ENCODE results near the gene CLDN24.

Gene CLDN24

GRCh38 chr4:183322326-183322725 lies at the start of gene CLDN24:
CLDN24 (minus strand) TSS chr4:183322426; CDS start chr4:183322426, 0 bp downstream.
- DNase-seq (ENCODE audit: low read depth, low spot score) = no peak

GRCh38 chr4:183370786-183371185 lies 48.6 kb upstream of the CLDN24 start:
- DNase-seq (ENCODE audit: low read depth, low spot score) = no peak

GRCh38 chr4:183369073-183369472 lies 46.8 kb upstream of the CLDN24 start:
- no peak for DNase-seq (ENCODE audit: low read depth, low spot score)

- no peak for DNase-seq (ENCODE audit: low read depth, low spot score)
Measured at GRCh38 chr4:183366206-183366835, 44.1 kb upstream of the CLDN24 start.

GRCh38 chr4:183364025-183364424 lies 41.8 kb upstream of the CLDN24 start:
- DNase-seq (ENCODE audit: low read depth, low spot score) = no peak

- DNase-seq (ENCODE audit: low read depth, low spot score) = no peak
Measured at GRCh38 chr4:183362916-183363542, 40.8 kb upstream of the CLDN24 start.

- no peak for DNase-seq (ENCODE audit: low read depth, low spot score)
Measured at GRCh38 chr4:183362036-183362435, 39.8 kb upstream of the CLDN24 start.

GRCh38 chr4:183360161-183360919 lies 38.1 kb upstream of the CLDN24 start:
- DNase-seq (ENCODE audit: low read depth, low spot score) = no peak

- DNase-seq (ENCODE audit: low read depth, low spot score) = no peak
Measured at GRCh38 chr4:183358215-183358755, 36.1 kb upstream of the CLDN24 start.

- no peak for DNase-seq (ENCODE audit: low read depth, low spot score)
Measured at GRCh38 chr4:183356931-183357675, 34.9 kb upstream of the CLDN24 start.

- DNase-seq (ENCODE audit: low read depth, low spot score) = no peak
Measured at GRCh38 chr4:183356173-183356830, 34.1 kb upstream of the CLDN24 start.

GRCh38 chr4:183355405-183355804 lies 33.2 kb upstream of the CLDN24 start:
- no peak for DNase-seq (ENCODE audit: low read depth, low spot score)

- no peak for DNase-seq (ENCODE audit: low read depth, low spot score)
Measured at GRCh38 chr4:183354219-183354618, 32.0 kb upstream of the CLDN24 start.

- no peak for DNase-seq (ENCODE audit: low read depth, low spot score)
Measured at GRCh38 chr4:183353557-183353956, 31.3 kb upstream of the CLDN24 start.

- DNase-seq (ENCODE audit: low read depth, low spot score) = no peak
Measured at GRCh38 chr4:183352546-183352945, 30.3 kb upstream of the CLDN24 start.

- no peak for DNase-seq (ENCODE audit: low read depth, low spot score)
Measured at GRCh38 chr4:183350317-183351071, 28.3 kb upstream of the CLDN24 start.

- DNase-seq (ENCODE audit: low read depth, low spot score) = no peak
Measured at GRCh38 chr4:183349673-183350072, 27.4 kb upstream of the CLDN24 start.

- DNase-seq (ENCODE audit: low read depth, low spot score) = no peak
Measured at GRCh38 chr4:183348706-183349659, 26.8 kb upstream of the CLDN24 start.

- DNase-seq (ENCODE audit: low read depth, low spot score) = no peak
Measured at GRCh38 chr4:183348136-183348535, 25.9 kb upstream of the CLDN24 start.
